NCI-H1092 treated with DMSO at 0.1 percent for 48 hours (cell line): ENCODE measurements around the gene RBM33.
A peak's percentile ranks its signal among the peaks of the same experiment; 100 is the strongest.

Source experiments
- DNase-seq: peaks from one replicate; lab custom pipeline; 2025; lab: John Stamatoyannopoulos, UW

Gene RBM33

GRCh38 chr7:155774947-155775346 lies 130.5 kb downstream of the RBM33 start:
- DNase-seq = no peak

GRCh38 chr7:155775691-155776090 lies 131.2 kb downstream of the RBM33 start:
- DNase-seq = no peak

GRCh38 chr7:155776606-155777005 lies 132.1 kb downstream of the RBM33 start:
- DNase-seq = no peak

- DNase-seq = no peak
These were observed 133.9 kb downstream of the RBM33 start for GRCh38 chr7:155778349-155778748.

GRCh38 chr7:155780884-155781283 lies 136.4 kb downstream of the RBM33 start:
- DNase-seq = no peak

GRCh38 chr7:155781433-155781832 lies 137.0 kb downstream of the RBM33 start:
- DNase-seq = no peak

GRCh38 chr7:155782466-155782865 lies 138.0 kb downstream of the RBM33 start:
- DNase-seq = no peak

GRCh38 chr7:155785536-155785935 lies 141.1 kb downstream of the RBM33 start:
- no peak for DNase-seq

- DNase-seq = no peak
These were observed 142.0 kb downstream of the RBM33 start for GRCh38 chr7:155786491-155786890.

- DNase-seq = no peak
These were observed 142.8 kb downstream of the RBM33 start for GRCh38 chr7:155787171-155787851.

- no peak for DNase-seq
These were observed 144.1 kb downstream of the RBM33 start for GRCh38 chr7:155788616-155789000.

- no peak for DNase-seq
These were observed 144.7 kb downstream of the RBM33 start for GRCh38 chr7:155789001-155789725.

- DNase-seq = no peak
These were observed 146.2 kb downstream of the RBM33 start for GRCh38 chr7:155790666-155791065.

GRCh38 chr7:155791214-155791737 lies 146.8 kb downstream of the RBM33 start:
- DNase-seq = no peak

- no peak for DNase-seq
These were observed 147.4 kb downstream of the RBM33 start for GRCh38 chr7:155791836-155792235.

GRCh38 chr7:155792315-155792960 lies 148.0 kb downstream of the RBM33 start:
- DNase-seq = no peak

- no peak for DNase-seq
These were observed 148.6 kb downstream of the RBM33 start for GRCh38 chr7:155792999-155793560.

GRCh38 chr7:155793720-155794119 lies 149.3 kb downstream of the RBM33 start:
- no peak for DNase-seq

GRCh38 chr7:155794196-155794595 lies 149.7 kb downstream of the RBM33 start:
- no peak for DNase-seq

GRCh38 chr7:155795401-155795800 lies 150.9 kb downstream of the RBM33 start:
- DNase-seq = no peak

GRCh38 chr7:155795951-155796350 lies 151.5 kb downstream of the RBM33 start:
- no peak for DNase-seq

GRCh38 chr7:155796381-155797261 lies 152.2 kb downstream of the RBM33 start:
- peak; percentile 16 for DNase-seq
